Measurements from ENCODE around the gene ATP2C1. TPM values are rescaled to one million over a fixed set of nuclear protein-coding genes. Genes with fewer than 3 reads are reported as not detected.

ATP2C1 gene
- total and polyA plus RNA-seq, 9 of the 15 experiments (the other 6 are each of a cell fraction or from before 2014, with no cell fraction given) = 10.0 to 53.5 (median 27.9) TPM

DNA sequence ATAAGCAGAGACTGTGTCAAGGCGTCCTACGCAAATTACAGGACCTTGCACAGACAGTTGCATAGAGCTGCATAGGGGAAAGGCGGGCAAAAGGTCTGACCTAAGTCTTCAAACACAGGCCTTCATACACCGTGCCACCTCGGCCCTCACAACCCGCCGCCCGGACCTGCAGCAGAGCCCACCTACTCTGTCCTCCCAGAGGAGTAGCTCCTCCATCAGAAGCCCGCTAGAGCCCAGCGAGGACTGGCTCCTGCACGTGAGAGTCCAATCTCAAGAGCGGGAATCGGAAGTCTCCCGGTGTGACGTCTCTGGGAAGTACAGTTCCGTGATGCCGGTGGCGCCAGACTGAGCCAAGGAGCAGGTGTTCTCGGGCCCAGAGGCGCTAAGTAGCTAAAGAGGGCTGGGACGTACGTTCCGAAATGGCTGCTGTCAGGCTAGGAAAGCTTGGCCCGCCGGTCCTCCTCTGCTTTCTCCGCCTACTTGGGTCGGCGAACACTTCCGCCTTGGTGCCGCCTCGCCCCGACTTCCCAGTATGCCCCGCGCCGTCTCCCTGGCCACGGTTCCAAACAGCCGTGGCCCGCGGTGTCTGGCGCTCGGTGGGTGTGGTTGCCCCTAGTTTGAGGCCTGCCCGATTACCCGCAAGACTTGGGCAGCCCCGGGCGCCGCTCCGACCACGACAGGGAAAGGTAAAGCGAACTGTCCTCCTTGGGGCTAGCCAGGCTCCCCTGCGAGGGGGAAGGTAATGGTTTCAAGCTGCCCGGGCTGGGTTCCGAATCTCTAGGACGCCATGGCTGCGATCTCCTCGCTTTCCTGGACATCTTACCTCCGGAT lies 132.7 kb downstream of the ATP2C1 start, which contains the start of the genes ASTE1 and NEK11 (continued):
- TF ChIP-seq, protein P1, sequence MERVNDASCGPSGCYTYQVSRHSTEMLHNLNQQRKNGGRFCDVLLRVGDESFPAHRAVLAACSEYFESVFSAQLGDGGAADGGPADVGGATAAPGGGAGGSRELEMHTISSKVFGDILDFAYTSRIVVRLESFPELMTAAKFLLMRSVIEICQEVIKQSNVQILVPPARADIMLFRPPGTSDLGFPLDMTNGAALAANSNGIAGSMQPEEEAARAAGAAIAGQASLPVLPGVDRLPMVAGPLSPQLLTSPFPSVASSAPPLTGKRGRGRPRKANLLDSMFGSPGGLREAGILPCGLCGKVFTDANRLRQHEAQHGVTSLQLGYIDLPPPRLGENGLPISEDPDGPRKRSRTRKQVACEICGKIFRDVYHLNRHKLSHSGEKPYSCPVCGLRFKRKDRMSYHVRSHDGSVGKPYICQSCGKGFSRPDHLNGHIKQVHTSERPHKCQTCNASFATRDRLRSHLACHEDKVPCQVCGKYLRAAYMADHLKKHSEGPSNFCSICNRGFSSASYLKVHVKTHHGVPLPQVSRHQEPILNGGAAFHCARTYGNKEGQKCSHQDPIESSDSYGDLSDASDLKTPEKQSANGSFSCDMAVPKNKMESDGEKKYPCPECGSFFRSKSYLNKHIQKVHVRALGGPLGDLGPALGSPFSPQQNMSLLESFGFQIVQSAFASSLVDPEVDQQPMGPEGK (CRISPR knock-in tag; IDR thresholded peaks at IDR 0.05; ENCODE audit: borderline replicate concordance) = no peak
- TF ChIP-seq, protein P2, sequence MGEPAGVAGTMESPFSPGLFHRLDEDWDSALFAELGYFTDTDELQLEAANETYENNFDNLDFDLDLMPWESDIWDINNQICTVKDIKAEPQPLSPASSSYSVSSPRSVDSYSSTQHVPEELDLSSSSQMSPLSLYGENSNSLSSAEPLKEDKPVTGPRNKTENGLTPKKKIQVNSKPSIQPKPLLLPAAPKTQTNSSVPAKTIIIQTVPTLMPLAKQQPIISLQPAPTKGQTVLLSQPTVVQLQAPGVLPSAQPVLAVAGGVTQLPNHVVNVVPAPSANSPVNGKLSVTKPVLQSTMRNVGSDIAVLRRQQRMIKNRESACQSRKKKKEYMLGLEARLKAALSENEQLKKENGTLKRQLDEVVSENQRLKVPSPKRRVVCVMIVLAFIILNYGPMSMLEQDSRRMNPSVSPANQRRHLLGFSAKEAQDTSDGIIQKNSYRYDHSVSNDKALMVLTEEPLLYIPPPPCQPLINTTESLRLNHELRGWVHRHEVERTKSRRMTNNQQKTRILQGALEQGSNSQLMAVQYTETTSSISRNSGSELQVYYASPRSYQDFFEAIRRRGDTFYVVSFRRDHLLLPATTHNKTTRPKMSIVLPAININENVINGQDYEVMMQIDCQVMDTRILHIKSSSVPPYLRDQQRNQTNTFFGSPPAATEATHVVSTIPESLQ (CRISPR knock-in tag; IDR thresholded peaks at IDR 0.05) = peak; percentile 89
- TF ChIP-seq PML (IDR thresholded peaks at IDR 0.05; ENCODE audit: low read length) (0 out of 2 replicates have a peak, but pooled peaks have one; percentile 18), KLF13 (tag; IDR thresholded peaks at IDR 0.05; ENCODE audit: borderline replicate concordance, low read depth) (0 out of 2 replicates have a peak, but pooled peaks have one; percentile 29), FOXK2 (conservative IDR thresholded peaks at IDR 0.05 in 1 of 2, IDR thresholded peaks at IDR 0.05 in 1 of 2; ENCODE audit: low read depth in 2 of 2) (peak in 1 of 2 experiments; percentile 32; a peak in 1 of 4 replicates), ZNF143 (CRISPR knock-in tag; IDR thresholded peaks at IDR 0.05) (peak; percentile 84), ZBTB1 (CRISPR knock-in tag; IDR thresholded peaks at IDR 0.05; ENCODE audit: borderline replicate concordance, low read depth) (0 out of 2 replicates have a peak, but pooled peaks have one; percentile 24), WHSC1 (IDR thresholded peaks at IDR 0.05; ENCODE audit: low read length) (no peak)
- TF ChIP-seq, protein P3, sequence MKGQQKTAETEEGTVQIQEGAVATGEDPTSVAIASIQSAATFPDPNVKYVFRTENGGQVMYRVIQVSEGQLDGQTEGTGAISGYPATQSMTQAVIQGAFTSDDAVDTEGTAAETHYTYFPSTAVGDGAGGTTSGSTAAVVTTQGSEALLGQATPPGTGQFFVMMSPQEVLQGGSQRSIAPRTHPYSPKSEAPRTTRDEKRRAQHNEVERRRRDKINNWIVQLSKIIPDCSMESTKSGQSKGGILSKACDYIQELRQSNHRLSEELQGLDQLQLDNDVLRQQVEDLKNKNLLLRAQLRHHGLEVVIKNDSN (CRISPR knock-in tag; IDR thresholded peaks at IDR 0.05) = no peak
- TF ChIP-seq, protein P4, sequence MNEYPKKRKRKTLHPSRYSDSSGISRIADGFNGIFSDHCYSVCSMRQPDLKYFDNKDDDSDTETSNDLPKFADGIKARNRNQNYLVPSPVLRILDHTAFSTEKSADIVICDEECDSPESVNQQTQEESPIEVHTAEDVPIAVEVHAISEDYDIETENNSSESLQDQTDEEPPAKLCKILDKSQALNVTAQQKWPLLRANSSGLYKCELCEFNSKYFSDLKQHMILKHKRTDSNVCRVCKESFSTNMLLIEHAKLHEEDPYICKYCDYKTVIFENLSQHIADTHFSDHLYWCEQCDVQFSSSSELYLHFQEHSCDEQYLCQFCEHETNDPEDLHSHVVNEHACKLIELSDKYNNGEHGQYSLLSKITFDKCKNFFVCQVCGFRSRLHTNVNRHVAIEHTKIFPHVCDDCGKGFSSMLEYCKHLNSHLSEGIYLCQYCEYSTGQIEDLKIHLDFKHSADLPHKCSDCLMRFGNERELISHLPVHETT (CRISPR knock-in tag; conservative IDR thresholded peaks at IDR 0.05 in 1 of 2, IDR thresholded peaks at IDR 0.05 in 1 of 2) = peak in 1 of 2 experiments; percentile 68; a peak in 1 of 4 replicates
- TF ChIP-seq, protein P5, sequence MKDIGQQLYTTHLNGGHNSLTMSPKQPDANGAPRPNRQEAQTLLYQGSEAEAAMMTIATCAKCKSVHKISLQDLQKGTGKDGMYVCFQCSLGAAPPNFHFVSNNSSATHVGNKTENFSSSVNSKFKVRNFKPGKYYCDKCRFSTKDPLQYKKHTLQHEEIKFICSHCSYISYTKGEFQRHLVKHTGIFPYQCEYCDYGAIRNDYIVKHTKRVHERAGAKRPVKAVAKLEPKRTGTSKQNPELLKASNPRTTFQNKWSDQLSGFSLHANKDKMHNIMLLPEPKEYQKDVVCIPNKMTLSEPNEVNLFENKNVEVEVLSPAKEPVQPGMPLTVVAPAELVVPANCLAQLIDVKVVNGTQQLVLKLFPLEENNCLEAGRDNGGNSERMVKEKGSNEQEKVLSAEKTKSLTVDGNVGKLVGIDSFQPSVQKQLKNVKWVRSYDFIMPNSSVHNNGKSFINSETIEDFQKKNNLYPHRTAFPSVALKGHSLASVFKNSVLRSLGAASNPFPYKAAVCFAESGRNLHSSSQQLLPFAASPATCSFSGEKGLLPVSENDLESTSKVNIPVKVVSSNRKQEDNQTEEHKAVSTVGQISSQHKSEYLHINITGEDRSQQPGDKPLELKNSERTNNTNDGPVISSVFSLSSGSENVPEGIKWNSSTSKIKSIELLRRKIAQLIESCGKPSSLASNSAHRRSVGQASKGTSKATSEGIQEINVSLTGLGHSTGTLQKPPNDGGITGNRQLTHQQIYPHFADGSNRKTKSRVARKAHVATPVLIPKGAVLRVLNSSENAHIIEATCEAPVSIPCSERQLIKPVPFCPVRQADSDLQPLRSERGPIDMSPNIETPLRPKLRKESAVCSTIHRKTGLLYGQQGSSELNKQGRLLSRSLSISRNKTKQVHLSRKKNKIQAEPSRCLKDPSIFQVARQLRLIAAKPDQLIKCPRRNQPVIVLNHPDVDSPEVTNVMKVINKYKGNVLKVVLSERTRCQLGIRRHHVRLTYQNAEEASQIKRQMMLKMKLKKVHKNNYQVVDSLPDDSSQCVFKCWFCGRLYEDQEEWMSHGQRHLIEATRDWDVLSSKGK (CRISPR knock-in tag; IDR thresholded peaks at IDR 0.05) = no peak
